Mucosa of descending colon (tissue), 3 donors: ENCODE data around the gene GIN1. TPM values are rescaled to one million over a fixed set of nuclear protein-coding genes. Genes with fewer than 3 reads are reported as not detected.

Experiments
- ATAC-seq: fragments of 200-7000 bp; cut with Tn5 transposase; one replicate; pipeline ENCODE4 v1.9.1; 2020; ENCODE audit warnings: mild to moderate bottlenecking, moderate library complexity
- DNase-seq, 3 donors: peaks; one replicate each; pipeline ENCODE4 v3.0.0-alpha.2; 2020
- H3K36me3 ChIP-seq: fragments of 200-600 bp; one replicate; pipeline ENCODE4 v1.8.0; 2021; ENCODE audit warnings: low read depth, mild to moderate bottlenecking
- H3K4me1 ChIP-seq: fragments of 200-600 bp; one replicate; pipeline ENCODE4 v1.8.0; 2021; ENCODE audit warnings: low read depth, mild to moderate bottlenecking
- H3K4me3 ChIP-seq: fragments of 200-600 bp; one replicate; pipeline ENCODE4 v1.8.0; 2021; ENCODE audit warnings: mild to moderate bottlenecking
- H3K9me3 ChIP-seq: fragments of 200-600 bp; one replicate; pipeline ENCODE4 v1.8.0; 2021; ENCODE audit warnings: mild to moderate bottlenecking
- CTCF ChIP-seq: fragments of 200-600 bp; IDR thresholded peaks from one replicate; pipeline ENCODE4 v1.8.0; 2022; ENCODE audit warnings: antibody characterized with exemption, mild to moderate bottlenecking
- intact Hi-C, 2 donors: fragments of 100-400 bp; cut with DNase I in 1 of 2; cut with micrococcal nuclease in 1 of 2; formaldehyde crosslinking; loops; one replicate each; pipeline versions ENCODE4 v1.11.0 to v1.11.1; 2022; cut with DNase I, micrococcal nuclease
- total RNA-seq, 3 donors: library from RNA; stranded (reverse); fragmentation: NEBNext Ultra II Directional in 2 of 3; extraction: Animal tissue kit (Norgen Biotek cat#: 25700) in 2 of 3; gene quantifications; one replicate each; pipeline versions ENCODE4 v1.2.1 to v1.2.4, GENCODE V29; 2021 to 2023
- donor health status: DM: no; HTN: no; CAD: no; lungs with moderate emphysema.
- donor health status: DM: no; HTN: no; CAD: no.
- donor health status: DM: no; HTN: yes; CAD: no.

The GIN1 gene
- total RNA-seq, 3 donors from 2014 or later = 6.7 to 9.1 (median 6.9) TPM

- intact Hi-C loops = no loop called here
- ATAC-seq (no peak), DNase-seq (no peak)
- Histone ChIP-seq H3K4me1 (no peaks in the 10 kb centered on the region), H3K36me3 (no peaks in the 10 kb centered on the region), H3K4me3 (no peak overlapping the region), H3K9me3 (no peaks in the 10 kb centered on the region)
- no peak for TF ChIP-seq CTCF
Observed at GRCh38 chr5:103094737-103095136, 25.2 kb downstream of the GIN1 start.

GRCh38 chr5:103093727-103094126, 26.2 kb downstream of the GIN1 start:
- intact Hi-C loops = no loop called here
- no peaks in the 10 kb centered on the region for H3K9me3 ChIP-seq
- H3K4me3 ChIP-seq = no peak overlapping the region
- DNase-seq (no peak), ATAC-seq (no peak)
- no peak for TF ChIP-seq CTCF
- H3K36me3 ChIP-seq = no peaks in the 10 kb centered on the region
- H3K4me1 ChIP-seq = no peaks in the 10 kb centered on the region

GRCh38 chr5:103092676-103093075, 27.3 kb downstream of the GIN1 start:
- Histone ChIP-seq H3K9me3 (no peaks in the 10 kb centered on the region), H3K36me3 (no peaks in the 10 kb centered on the region)
- ATAC-seq = no peak

GRCh38 chr5:103090791-103091190, 29.1 kb downstream of the GIN1 start:
- no peak for TF ChIP-seq CTCF
- Histone ChIP-seq H3K4me1 (no peaks in the 10 kb centered on the region), H3K36me3 (no peaks in the 10 kb centered on the region), H3K9me3 (no peaks in the 10 kb centered on the region), H3K4me3 (no peak overlapping the region)
- ATAC-seq (no peak), DNase-seq (no peak)
- intact Hi-C loops = no loop called here

More at GRCh38 chr5:103092676-103093075, 27.3 kb downstream of the GIN1 start:
- no peak overlapping the region for H3K4me3 ChIP-seq
- no peaks in the 10 kb centered on the region for H3K4me1 ChIP-seq
- DNase-seq = no peak
- TF ChIP-seq CTCF = no peak
- intact Hi-C loops = no loop called here

- intact Hi-C loops = no loop called here
- Histone ChIP-seq H3K36me3 (no peaks in the 10 kb centered on the region), H3K4me1 (no peaks in the 10 kb centered on the region), H3K9me3 (peaks cover 7% of the 10 kb centered on the region), H3K4me3 (no peak overlapping the region)
- DNase-seq (no peak), ATAC-seq (no peak)
- TF ChIP-seq CTCF = no peak
Observed at GRCh38 chr5:103089272-103089671, 30.7 kb downstream of the GIN1 start.

- ATAC-seq (no peak), DNase-seq (no peak)
- H3K4me1 ChIP-seq = no peaks in the 10 kb centered on the region
- peaks cover 31% of the 10 kb centered on the region for H3K9me3 ChIP-seq
- intact Hi-C loops = no loop called here
- TF ChIP-seq CTCF = no peak
- H3K36me3 ChIP-seq = no peaks in the 10 kb centered on the region
- H3K4me3 ChIP-seq = no peak overlapping the region
Observed at GRCh38 chr5:103086547-103086946, 33.4 kb downstream of the GIN1 start.
